SIG-M5 (cell line): Measurements from ENCODE around the gene KIAA0825.
"Not testable (repeated sequence)": the region's sequence is repeated elsewhere in the genome, so short reads cannot be mapped to it uniquely, and the experiment has no call there.

Experiments used
- DNase-seq: peaks from one replicate; lab custom pipeline; 2025; lab: John Stamatoyannopoulos, UW

Gene KIAA0825

GRCh38 chr5:94171070-94171469, 447.3 kb downstream of the KIAA0825 start:
- not testable (repeated sequence) for DNase-seq

GRCh38 chr5:94170158-94170557, 448.2 kb downstream of the KIAA0825 start:
- DNase-seq, result not testable (repeated sequence)

GRCh38 chr5:94168151-94168550, 450.3 kb downstream of the KIAA0825 start:
- DNase-seq, result no peak

- no peak for DNase-seq
Observed at GRCh38 chr5:94161801-94162200, 456.6 kb downstream of the KIAA0825 start.

GRCh38 chr5:94159144-94159543, 459.3 kb downstream of the KIAA0825 start:
- DNase-seq, result no peak

GRCh38 chr5:94157704-94158539, 460.5 kb downstream of the KIAA0825 start:
- no peak for DNase-seq

GRCh38 chr5:94154672-94155071, 463.7 kb downstream of the KIAA0825 start:
- no peak for DNase-seq

GRCh38 chr5:94153736-94154450, 464.5 kb downstream of the KIAA0825 start:
- DNase-seq, result no peak

- DNase-seq, result not testable (repeated sequence)
Observed at GRCh38 chr5:94143621-94144020, 474.8 kb downstream of the KIAA0825 start.

- no peak for DNase-seq
Observed at GRCh38 chr5:94140300-94140699, 478.1 kb downstream of the KIAA0825 start.

GRCh38 chr5:94130077-94130476, 488.3 kb downstream of the KIAA0825 start:
- no peak for DNase-seq

- DNase-seq, result no peak
Observed at GRCh38 chr5:94125107-94125506, 493.3 kb downstream of the KIAA0825 start.

- DNase-seq, result not testable (repeated sequence)
Observed at GRCh38 chr5:94116317-94116716, 502.1 kb downstream of the KIAA0825 start.

- DNase-seq, result no peak
Observed at GRCh38 chr5:94113087-94113486, 505.3 kb downstream of the KIAA0825 start.

GRCh38 chr5:94111209-94112004, 507.0 kb downstream of the KIAA0825 start:
- peak; percentile 59 for DNase-seq

GRCh38 chr5:94103514-94104245, 514.7 kb downstream of the KIAA0825 start:
- DNase-seq, result no peak
